Activated CD4-positive, alpha-beta T cell treated with anti-CD3 and anti-CD28 coated beads for 1 hour (primary cell): ENCODE results near the gene ADAT2.

Experiments
- DNase-seq: peaks from one replicate; pipeline ENCODE4 v3.0.0-alpha.2; 2020

ADAT2 gene

GRCh38 chr6:143396497-143397226 is 53.8 kb downstream of the ADAT2 start:
- DNase-seq: no peak

- no peak for DNase-seq
These were observed 54.8 kb downstream of the ADAT2 start for GRCh38 chr6:143395699-143396098.

GRCh38 chr6:143394389-143394788 is 56.1 kb downstream of the ADAT2 start:
- no peak for DNase-seq

- DNase-seq: no peak
These were observed 60.2 kb downstream of the ADAT2 start for GRCh38 chr6:143390278-143390677.

- no peak for DNase-seq
These were observed 64.9 kb downstream of the ADAT2 start for GRCh38 chr6:143385636-143386035.

- DNase-seq: no peak
These were observed 73.6 kb downstream of the ADAT2 start for GRCh38 chr6:143376861-143377260.

GRCh38 chr6:143376375-143376774 is 74.1 kb downstream of the ADAT2 start:
- DNase-seq: no peak

GRCh38 chr6:143375022-143375585 is 75.4 kb downstream of the ADAT2 start:
- DNase-seq: no peak

GRCh38 chr6:143374014-143374413 is 76.5 kb downstream of the ADAT2 start:
- DNase-seq: no peak
